Activated T-helper 1 cell treated with anti-CD3 and anti-CD28 coated beads, Interleukin-12 subunit alpha, Interleukin-12 subunit beta, Interleukin-2, Interleukin-4 antibody, amounts not matched to agents 30 ng/mL and 10 ng/mL and 1 ng/mL, durations not matched to agents 14 hours and 24 hours and 36 hours (primary cell): ENCODE results near the gene THOC1. TPM values are rescaled to one million over a fixed set of nuclear protein-coding genes. Genes with fewer than 3 reads are reported as not detected.
A peak's percentile ranks its signal among the peaks of the same experiment; 100 is the strongest.

ENCODE experiments used
- DNase-seq: peaks from one replicate; pipeline ENCODE4 v3.0.0; 2021; ENCODE audit warnings: low spot score
- H3K27ac Mint-ChIP-seq: one replicate; pipeline ENCODE4 v1.8.0; 2021; ENCODE audit warnings: mild to moderate bottlenecking, mixed read lengths
- H3K27me3 Mint-ChIP-seq: one replicate; pipeline ENCODE4 v1.8.0; 2022; ENCODE audit warnings: mild to moderate bottlenecking, moderate library complexity, mixed read lengths; ENCODE audit not compliant: insufficient read depth
- H3K36me3 Mint-ChIP-seq: one replicate; pipeline ENCODE4 v1.8.0; 2021; ENCODE audit warnings: low read depth, mixed read lengths
- H3K4me1 Mint-ChIP-seq: one replicate; pipeline ENCODE4 v1.8.0; 2021; ENCODE audit warnings: low read depth, mixed read lengths
- H3K4me3 Mint-ChIP-seq: one replicate; pipeline ENCODE4 v1.8.0; 2021; ENCODE audit warnings: mild to moderate bottlenecking, moderate library complexity, mixed read lengths
- H3K9me3 Mint-ChIP-seq: one replicate; pipeline ENCODE4 v1.8.0; 2021; ENCODE audit warnings: mixed read lengths
- intact Hi-C: fragments of 100-400 bp; cut with micrococcal nuclease; formaldehyde crosslinking; loops from one replicate; pipeline ENCODE4 v1.15.1; 2024
- total RNA-seq: library from RNA; stranded (reverse); gene quantifications from 2 replicates; pipeline ENCODE4 v1.2.3, GENCODE V29; 2022

The THOC1 gene
- total RNA-seq, 1 donor from 2014 or later = 69.9 TPM

GRCh38 chr18:269480-270095 lies 1.7 kb upstream of the THOC1 start:
- intact Hi-C loops = loop anchor here (2.0 to 5.0 kb wide), 3 partner anchors 208 to 443 kb away; partner anchors contain the start of gene ENOSF1

GRCh38 chr18:267380-267687 lies 513 bp downstream of the THOC1 start:
- Mint-ChIP-seq H3K27me3 (no peaks in the 10 kb centered on the region), H3K4me1 (peaks cover 30% of the 10 kb centered on the region), H3K27ac (peak overlapping the region; percentile 98), H3K9me3 (no peaks in the 10 kb centered on the region), H3K36me3 (peaks cover 13% of the 10 kb centered on the region), H3K4me3 (peak overlapping the region; percentile 93)
- DNase-seq = no peak
- intact Hi-C loops = loop anchor here (2.0 to 5.0 kb wide), 2 partner anchors 21 to 210 kb away; no protein-coding TSS in a partner anchor

More at GRCh38 chr18:269480-270095, 1.7 kb upstream of the THOC1 start:
- DNase-seq = no peak
- H3K27ac Mint-ChIP-seq = no peak overlapping the region
- H3K4me1 Mint-ChIP-seq = peaks cover 30% of the 10 kb centered on the region
- H3K9me3 Mint-ChIP-seq = no peaks in the 10 kb centered on the region
- peak overlapping the region; percentile 62 for H3K4me3 Mint-ChIP-seq
- peaks cover 4% of the 10 kb centered on the region for H3K36me3 Mint-ChIP-seq
- H3K27me3 Mint-ChIP-seq = peaks cover 4% of the 10 kb centered on the region

GRCh38 chr18:261398-262073 lies 6.3 kb downstream of the THOC1 start:
- H3K36me3 Mint-ChIP-seq = peaks cover 36% of the 10 kb centered on the region
- H3K9me3 Mint-ChIP-seq = no peaks in the 10 kb centered on the region
- H3K4me3 Mint-ChIP-seq = no peak overlapping the region
- peaks cover 8% of the 10 kb centered on the region for H3K4me1 Mint-ChIP-seq
- no peak overlapping the region for H3K27ac Mint-ChIP-seq
- no peak for DNase-seq
- intact Hi-C loops = loop anchor here (5.0 kb wide), 1 partner anchor 39 kb away; no protein-coding TSS in a partner anchor
- no peaks in the 10 kb centered on the region for H3K27me3 Mint-ChIP-seq

GRCh38 chr18:260547-260946 lies 7.3 kb downstream of the THOC1 start:
- peaks cover 1% of the 10 kb centered on the region for H3K4me1 Mint-ChIP-seq
- peaks cover 41% of the 10 kb centered on the region for H3K36me3 Mint-ChIP-seq

GRCh38 chr18:255171-255570 lies 12.7 kb downstream of the THOC1 start:
- H3K4me3 Mint-ChIP-seq = no peak overlapping the region
- peaks cover 56% of the 10 kb centered on the region for H3K36me3 Mint-ChIP-seq
- intact Hi-C loops = no loop called here
- H3K9me3 Mint-ChIP-seq = no peaks in the 10 kb centered on the region
- H3K27me3 Mint-ChIP-seq = no peaks in the 10 kb centered on the region
- no peak for DNase-seq
- no peaks in the 10 kb centered on the region for H3K4me1 Mint-ChIP-seq
- H3K27ac Mint-ChIP-seq = no peak overlapping the region

More at GRCh38 chr18:260547-260946, 7.3 kb downstream of the THOC1 start:
- H3K9me3 Mint-ChIP-seq = no peaks in the 10 kb centered on the region
- DNase-seq = no peak
- no peaks in the 10 kb centered on the region for H3K27me3 Mint-ChIP-seq
- intact Hi-C loops = loop anchor here (5.0 kb wide), 1 partner anchor 38 kb away; no protein-coding TSS in a partner anchor
- no peak overlapping the region for H3K27ac Mint-ChIP-seq
- no peak overlapping the region for H3K4me3 Mint-ChIP-seq

GRCh38 chr18:253121-253520 lies 14.7 kb downstream of the THOC1 start:
- H3K36me3 Mint-ChIP-seq = peaks cover 57% of the 10 kb centered on the region
- intact Hi-C loops = no loop called here

GRCh38 chr18:251572-251971 lies 16.3 kb downstream of the THOC1 start:
- Mint-ChIP-seq H3K27ac (no peak overlapping the region), H3K36me3 (peaks cover 49% of the 10 kb centered on the region), H3K9me3 (no peaks in the 10 kb centered on the region), H3K27me3 (no peaks in the 10 kb centered on the region), H3K4me3 (no peak overlapping the region), H3K4me1 (no peaks in the 10 kb centered on the region)
- no peak for DNase-seq
- intact Hi-C loops = no loop called here

More at GRCh38 chr18:253121-253520, 14.7 kb downstream of the THOC1 start:
- no peak overlapping the region for H3K27ac Mint-ChIP-seq
- H3K27me3 Mint-ChIP-seq = no peaks in the 10 kb centered on the region
- H3K4me1 Mint-ChIP-seq = no peaks in the 10 kb centered on the region
- no peak for DNase-seq
- no peak overlapping the region for H3K4me3 Mint-ChIP-seq
- no peaks in the 10 kb centered on the region for H3K9me3 Mint-ChIP-seq

GRCh38 chr18:250685-251084 lies 17.2 kb downstream of the THOC1 start:
- Mint-ChIP-seq H3K36me3 (peaks cover 44% of the 10 kb centered on the region), H3K4me3 (no peak overlapping the region), H3K9me3 (no peaks in the 10 kb centered on the region), H3K27ac (no peak overlapping the region), H3K27me3 (no peaks in the 10 kb centered on the region), H3K4me1 (no peaks in the 10 kb centered on the region)
- intact Hi-C loops = no loop called here
- no peak for DNase-seq

GRCh38 chr18:248053-248452 lies 19.8 kb downstream of the THOC1 start:
- no peak for DNase-seq
- intact Hi-C loops = no loop called here
- Mint-ChIP-seq H3K4me1 (no peaks in the 10 kb centered on the region), H3K27ac (no peak overlapping the region), H3K4me3 (no peak overlapping the region), H3K27me3 (no peaks in the 10 kb centered on the region), H3K36me3 (peaks cover 49% of the 10 kb centered on the region), H3K9me3 (no peaks in the 10 kb centered on the region)

- no peak overlapping the region for H3K27ac Mint-ChIP-seq
- H3K4me1 Mint-ChIP-seq = no peaks in the 10 kb centered on the region
- H3K27me3 Mint-ChIP-seq = no peaks in the 10 kb centered on the region
- H3K36me3 Mint-ChIP-seq = peaks cover 38% of the 10 kb centered on the region
- intact Hi-C loops = no loop called here
- H3K4me3 Mint-ChIP-seq = no peak overlapping the region
- no peaks in the 10 kb centered on the region for H3K9me3 Mint-ChIP-seq
- DNase-seq = no peak
Measured at GRCh38 chr18:245282-245847, 22.5 kb downstream of the THOC1 start.

- H3K4me3 Mint-ChIP-seq = no peak overlapping the region
- H3K27ac Mint-ChIP-seq = no peak overlapping the region
- H3K4me1 Mint-ChIP-seq = no peaks in the 10 kb centered on the region
- no peak for DNase-seq
- intact Hi-C loops = no loop called here
- peaks cover 25% of the 10 kb centered on the region for H3K36me3 Mint-ChIP-seq
- no peaks in the 10 kb centered on the region for H3K9me3 Mint-ChIP-seq
- no peaks in the 10 kb centered on the region for H3K27me3 Mint-ChIP-seq
Measured at GRCh38 chr18:240175-240574, 27.7 kb downstream of the THOC1 start.

- H3K27me3 Mint-ChIP-seq = no peaks in the 10 kb centered on the region
- H3K9me3 Mint-ChIP-seq = no peaks in the 10 kb centered on the region
- H3K36me3 Mint-ChIP-seq = peaks cover 26% of the 10 kb centered on the region
- H3K4me1 Mint-ChIP-seq = no peaks in the 10 kb centered on the region
- no peak for DNase-seq
- intact Hi-C loops = no loop called here
- no peak overlapping the region for H3K27ac Mint-ChIP-seq
- H3K4me3 Mint-ChIP-seq = no peak overlapping the region
Measured at GRCh38 chr18:231563-231962, 36.3 kb downstream of the THOC1 start.

GRCh38 chr18:228586-228985 lies 39.3 kb downstream of the THOC1 start:
- intact Hi-C loops = no loop called here
- DNase-seq = no peak
- H3K4me1 Mint-ChIP-seq = no peaks in the 10 kb centered on the region
- H3K9me3 Mint-ChIP-seq = no peaks in the 10 kb centered on the region
- no peak overlapping the region for H3K27ac Mint-ChIP-seq
- H3K36me3 Mint-ChIP-seq = peaks cover 32% of the 10 kb centered on the region
- no peaks in the 10 kb centered on the region for H3K27me3 Mint-ChIP-seq
- H3K4me3 Mint-ChIP-seq = no peak overlapping the region
